ENCODE results near the gene NOS3. TPM values are rescaled to one million over a fixed set of nuclear protein-coding genes. Genes with fewer than 3 reads are reported as not detected.

The NOS3 gene
- total RNA-seq, 1 donor from 2014 or later = 1.8 TPM

GRCh38 chr7:151047976-151048815, 57.4 kb downstream of the NOS3 start, which contains the start of gene ASIC3:
ASIC3 (plus strand) TSS chr7:151048531; CDS start chr7:151048886, 355 bp downstream.
- Histone ChIP-seq H3K9me3 (ENCODE audit: insufficient read depth, low read depth, low read length) (no peaks in the 10 kb centered on the region), H4K20me1 (ENCODE audit: insufficient read depth, low read length) (peaks cover 19% of the 10 kb centered on the region), H3K4me1 (ENCODE audit: insufficient read depth, low read length) (peaks cover 11% of the 10 kb centered on the region), H3K27me3 (ENCODE audit: insufficient read depth, low read length) (peaks cover 5% of the 10 kb centered on the region), H3K9ac (ENCODE audit: low read length) (no peak within 1 kb of the TSS), H3K4me2 (ENCODE audit: low read length) (no peak within 1 kb of the TSS), H3K79me2 (ENCODE audit: insufficient read depth, low read length) (no peaks in the 10 kb centered on the region), H3K36me3 (ENCODE audit: insufficient read depth, low read length) (no peaks in the 10 kb centered on the region), H2AFZ (ENCODE audit: low read depth, low read length) (no peak within 1 kb of the TSS), H3K27ac (ENCODE audit: low read depth, low read length) (no peak within 1 kb of the TSS), H3K4me3 (ENCODE audit: insufficient read depth, low read depth, low read length) (no peak within 1 kb of the TSS)
- Mint-ChIP-seq H3K27ac (ENCODE audit: unreplicated experiment) (peak within 1 kb of the TSS; percentile 77), H3K27me3 (ENCODE audit: low read depth, unreplicated experiment) (peaks cover 14% of the 10 kb centered on the region), H3K36me3 (ENCODE audit: low read depth, unreplicated experiment) (peaks cover 14% of the 10 kb centered on the region), H3K4me3 (ENCODE audit: unreplicated experiment) (no peak within 1 kb of the TSS), H3K9me3 (ENCODE audit: unreplicated experiment) (no peaks in the 10 kb centered on the region), H3K4me1 (ENCODE audit: low read depth, unreplicated experiment) (peaks cover 5% of the 10 kb centered on the region)
- FAIRE-seq = no peak
- no peak for DNase-seq (ENCODE audit: low read depth)
- TF ChIP-seq EZH2 (IDR thresholded peaks at IDR 0.05; ENCODE audit: insufficient read depth, low read length) = no peak
- TF ChIP-seq CTCF (IDR thresholded peaks at IDR 0.05; ENCODE audit: insufficient read depth, low read depth, low read length) = no peak

- Histone ChIP-seq H3K4me1 (ENCODE audit: insufficient read depth, low read length) (peaks cover 11% of the 10 kb centered on the region), H3K4me2 (ENCODE audit: low read length) (no peak overlapping the region), H3K9me3 (ENCODE audit: insufficient read depth, low read depth, low read length) (no peaks in the 10 kb centered on the region), H3K4me3 (ENCODE audit: insufficient read depth, low read depth, low read length) (no peak overlapping the region), H4K20me1 (ENCODE audit: insufficient read depth, low read length) (peaks cover 19% of the 10 kb centered on the region), H3K27me3 (ENCODE audit: insufficient read depth, low read length) (peaks cover 5% of the 10 kb centered on the region), H2AFZ (ENCODE audit: low read depth, low read length) (no peak overlapping the region), H3K36me3 (ENCODE audit: insufficient read depth, low read length) (no peaks in the 10 kb centered on the region), H3K27ac (ENCODE audit: low read depth, low read length) (no peak overlapping the region), H3K79me2 (ENCODE audit: insufficient read depth, low read length) (no peaks in the 10 kb centered on the region), H3K9ac (ENCODE audit: low read length) (no peak overlapping the region)
- DNase-seq (ENCODE audit: low read depth) (no peak), FAIRE-seq (no peak)
- Mint-ChIP-seq H3K27ac (ENCODE audit: unreplicated experiment) (no peak overlapping the region), H3K4me3 (ENCODE audit: unreplicated experiment) (no peak overlapping the region), H3K27me3 (ENCODE audit: low read depth, unreplicated experiment) (peaks cover 14% of the 10 kb centered on the region), H3K9me3 (ENCODE audit: unreplicated experiment) (no peaks in the 10 kb centered on the region), H3K4me1 (ENCODE audit: low read depth, unreplicated experiment) (peaks cover 5% of the 10 kb centered on the region), H3K36me3 (ENCODE audit: low read depth, unreplicated experiment) (peaks cover 15% of the 10 kb centered on the region)
- TF ChIP-seq EZH2 (IDR thresholded peaks at IDR 0.05; ENCODE audit: insufficient read depth, low read length) = no peak
- no peak for TF ChIP-seq CTCF (IDR thresholded peaks at IDR 0.05; ENCODE audit: insufficient read depth, low read depth, low read length)
Measured at GRCh38 chr7:151048911-151049463, 58.2 kb downstream of the NOS3 start.

Measured in astrocyte (in vitro differentiated cells and primary cell).